ENCODE data around the gene PHLDB2.

PHLDB2 gene

GRCh38 chr3:111824351-111824750 lies 34.7 kb upstream of the PHLDB2 start:
- no peaks in the 10 kb centered on the region for H3K4me1 ChIP-seq (ENCODE audit: control insufficient read depth, insufficient read depth, low read length)
- no peaks in the 10 kb centered on the region for H3K9me3 ChIP-seq (ENCODE audit: control insufficient read depth, insufficient read depth, low read length)
- H3K4me3 ChIP-seq (ENCODE audit: low read depth, low read length) = no peak overlapping the region
- no peak overlapping the region for H3K9ac ChIP-seq (ENCODE audit: low read depth, low read length)
- no peaks in the 10 kb centered on the region for H3K27me3 ChIP-seq (ENCODE audit: control insufficient read depth, insufficient read depth, low read length)
- no peaks in the 10 kb centered on the region for H3K36me3 ChIP-seq (ENCODE audit: control insufficient read depth, insufficient read depth, low read length)

GRCh38 chr3:111827871-111828270 lies 31.2 kb upstream of the PHLDB2 start:
- no peaks in the 10 kb centered on the region for H3K27me3 ChIP-seq (ENCODE audit: control insufficient read depth, insufficient read depth, low read length)
- no peak overlapping the region for H3K9ac ChIP-seq (ENCODE audit: low read depth, low read length)
- H3K4me3 ChIP-seq (ENCODE audit: low read depth, low read length) = no peak overlapping the region
- H3K9me3 ChIP-seq (ENCODE audit: control insufficient read depth, insufficient read depth, low read length) = no peaks in the 10 kb centered on the region
- no peaks in the 10 kb centered on the region for H3K36me3 ChIP-seq (ENCODE audit: control insufficient read depth, insufficient read depth, low read length)
- no peaks in the 10 kb centered on the region for H3K4me1 ChIP-seq (ENCODE audit: control insufficient read depth, insufficient read depth, low read length)

- Histone ChIP-seq H3K36me3 (ENCODE audit: control insufficient read depth, insufficient read depth, low read length) (no peaks in the 10 kb centered on the region), H3K4me3 (ENCODE audit: low read depth, low read length) (no peak overlapping the region), H3K9me3 (ENCODE audit: control insufficient read depth, insufficient read depth, low read length) (no peaks in the 10 kb centered on the region), H3K27me3 (ENCODE audit: control insufficient read depth, insufficient read depth, low read length) (no peaks in the 10 kb centered on the region), H3K9ac (ENCODE audit: low read depth, low read length) (no peak overlapping the region), H3K4me1 (ENCODE audit: control insufficient read depth, insufficient read depth, low read length) (no peaks in the 10 kb centered on the region)
These were observed 30.5 kb upstream of the PHLDB2 start for GRCh38 chr3:111828530-111828929.

- no peaks in the 10 kb centered on the region for H3K27me3 ChIP-seq (ENCODE audit: control insufficient read depth, insufficient read depth, low read length)
- no peaks in the 10 kb centered on the region for H3K36me3 ChIP-seq (ENCODE audit: control insufficient read depth, insufficient read depth, low read length)
- H3K4me3 ChIP-seq (ENCODE audit: low read depth, low read length) = no peak overlapping the region
- H3K9ac ChIP-seq (ENCODE audit: low read depth, low read length) = no peak overlapping the region
- H3K9me3 ChIP-seq (ENCODE audit: control insufficient read depth, insufficient read depth, low read length) = no peaks in the 10 kb centered on the region
- H3K4me1 ChIP-seq (ENCODE audit: control insufficient read depth, insufficient read depth, low read length) = no peaks in the 10 kb centered on the region
These were observed 30.0 kb upstream of the PHLDB2 start for GRCh38 chr3:111829023-111829422.

- Histone ChIP-seq H3K4me1 (ENCODE audit: control insufficient read depth, insufficient read depth, low read length) (no peaks in the 10 kb centered on the region), H3K9ac (ENCODE audit: low read depth, low read length) (no peak overlapping the region), H3K36me3 (ENCODE audit: control insufficient read depth, insufficient read depth, low read length) (no peaks in the 10 kb centered on the region), H3K27me3 (ENCODE audit: control insufficient read depth, insufficient read depth, low read length) (peaks cover 17% of the 10 kb centered on the region), H3K4me3 (ENCODE audit: low read depth, low read length) (no peak overlapping the region), H3K9me3 (ENCODE audit: control insufficient read depth, insufficient read depth, low read length) (no peaks in the 10 kb centered on the region)
These were observed 27.2 kb upstream of the PHLDB2 start for GRCh38 chr3:111831840-111832239.

GRCh38 chr3:111837112-111837511 lies 22.0 kb upstream of the PHLDB2 start:
- Histone ChIP-seq H3K4me3 (ENCODE audit: low read depth, low read length) (no peak overlapping the region), H3K9me3 (ENCODE audit: control insufficient read depth, insufficient read depth, low read length) (no peaks in the 10 kb centered on the region), H3K9ac (ENCODE audit: low read depth, low read length) (no peak overlapping the region)

GRCh38 chr3:111838133-111838532 lies 20.9 kb upstream of the PHLDB2 start:
- Histone ChIP-seq H3K9me3 (ENCODE audit: control insufficient read depth, insufficient read depth, low read length) (no peaks in the 10 kb centered on the region), H3K4me3 (ENCODE audit: low read depth, low read length) (no peak overlapping the region), H3K27me3 (ENCODE audit: control insufficient read depth, insufficient read depth, low read length) (peaks cover 22% of the 10 kb centered on the region), H3K9ac (ENCODE audit: low read depth, low read length) (no peak overlapping the region), H3K36me3 (ENCODE audit: control insufficient read depth, insufficient read depth, low read length) (no peaks in the 10 kb centered on the region), H3K4me1 (ENCODE audit: control insufficient read depth, insufficient read depth, low read length) (no peaks in the 10 kb centered on the region)

More at GRCh38 chr3:111837112-111837511, 22.0 kb upstream of the PHLDB2 start:
- Histone ChIP-seq H3K36me3 (ENCODE audit: control insufficient read depth, insufficient read depth, low read length) (no peaks in the 10 kb centered on the region), H3K4me1 (ENCODE audit: control insufficient read depth, insufficient read depth, low read length) (no peaks in the 10 kb centered on the region), H3K27me3 (ENCODE audit: control insufficient read depth, insufficient read depth, low read length) (peaks cover 22% of the 10 kb centered on the region)

GRCh38 chr3:111846039-111846438 lies 13.0 kb upstream of the PHLDB2 start:
- Histone ChIP-seq H3K4me1 (ENCODE audit: control insufficient read depth, insufficient read depth, low read length) (no peaks in the 10 kb centered on the region), H3K4me3 (ENCODE audit: low read depth, low read length) (no peak overlapping the region), H3K27me3 (ENCODE audit: control insufficient read depth, insufficient read depth, low read length) (no peaks in the 10 kb centered on the region), H3K36me3 (ENCODE audit: control insufficient read depth, insufficient read depth, low read length) (no peaks in the 10 kb centered on the region), H3K9ac (ENCODE audit: low read depth, low read length) (no peak overlapping the region), H3K9me3 (ENCODE audit: control insufficient read depth, insufficient read depth, low read length) (no peaks in the 10 kb centered on the region)

GRCh38 chr3:111846717-111847116 lies 12.3 kb upstream of the PHLDB2 start:
- no peaks in the 10 kb centered on the region for H3K27me3 ChIP-seq (ENCODE audit: control insufficient read depth, insufficient read depth, low read length)
- no peak overlapping the region for H3K4me3 ChIP-seq (ENCODE audit: low read depth, low read length)
- H3K9me3 ChIP-seq (ENCODE audit: control insufficient read depth, insufficient read depth, low read length) = no peaks in the 10 kb centered on the region
- H3K4me1 ChIP-seq (ENCODE audit: control insufficient read depth, insufficient read depth, low read length) = no peaks in the 10 kb centered on the region
- no peaks in the 10 kb centered on the region for H3K36me3 ChIP-seq (ENCODE audit: control insufficient read depth, insufficient read depth, low read length)
- H3K9ac ChIP-seq (ENCODE audit: low read depth, low read length) = no peak overlapping the region

- no peaks in the 10 kb centered on the region for H3K27me3 ChIP-seq (ENCODE audit: control insufficient read depth, insufficient read depth, low read length)
- no peaks in the 10 kb centered on the region for H3K9me3 ChIP-seq (ENCODE audit: control insufficient read depth, insufficient read depth, low read length)
- H3K4me3 ChIP-seq (ENCODE audit: low read depth, low read length) = no peak overlapping the region
- no peaks in the 10 kb centered on the region for H3K36me3 ChIP-seq (ENCODE audit: control insufficient read depth, insufficient read depth, low read length)
- no peaks in the 10 kb centered on the region for H3K4me1 ChIP-seq (ENCODE audit: control insufficient read depth, insufficient read depth, low read length)
- no peak overlapping the region for H3K9ac ChIP-seq (ENCODE audit: low read depth, low read length)
These were observed 10.8 kb upstream of the PHLDB2 start for GRCh38 chr3:111848283-111848682.

- no peaks in the 10 kb centered on the region for H3K36me3 ChIP-seq (ENCODE audit: control insufficient read depth, insufficient read depth, low read length)
- no peak overlapping the region for H3K9ac ChIP-seq (ENCODE audit: low read depth, low read length)
These were observed 10.3 kb upstream of the PHLDB2 start for GRCh38 chr3:111848778-111849177.

GRCh38 chr3:111850537-111850936 lies 8.5 kb upstream of the PHLDB2 start:
- no peak overlapping the region for H3K9ac ChIP-seq (ENCODE audit: low read depth, low read length)
- H3K4me3 ChIP-seq (ENCODE audit: low read depth, low read length) = no peak overlapping the region
- no peaks in the 10 kb centered on the region for H3K4me1 ChIP-seq (ENCODE audit: control insufficient read depth, insufficient read depth, low read length)

More at GRCh38 chr3:111848778-111849177, 10.3 kb upstream of the PHLDB2 start:
- Histone ChIP-seq H3K4me3 (ENCODE audit: low read depth, low read length) (no peak overlapping the region), H3K27me3 (ENCODE audit: control insufficient read depth, insufficient read depth, low read length) (no peaks in the 10 kb centered on the region), H3K9me3 (ENCODE audit: control insufficient read depth, insufficient read depth, low read length) (no peaks in the 10 kb centered on the region), H3K4me1 (ENCODE audit: control insufficient read depth, insufficient read depth, low read length) (no peaks in the 10 kb centered on the region)

More at GRCh38 chr3:111850537-111850936, 8.5 kb upstream of the PHLDB2 start:
- no peaks in the 10 kb centered on the region for H3K36me3 ChIP-seq (ENCODE audit: control insufficient read depth, insufficient read depth, low read length)
- H3K9me3 ChIP-seq (ENCODE audit: control insufficient read depth, insufficient read depth, low read length) = no peaks in the 10 kb centered on the region
- no peaks in the 10 kb centered on the region for H3K27me3 ChIP-seq (ENCODE audit: control insufficient read depth, insufficient read depth, low read length)

Data from iPS-15b (cell line).